Tongue (tissue), 2 donors: ENCODE data around the gene PEAK3. TPM values are rescaled to one million over a fixed set of nuclear protein-coding genes. Genes with fewer than 3 reads are reported as not detected.

Experiments
- DNase-seq: peaks from one replicate; pipeline ENCODE4 v3.0.0-alpha.2; 2015
- total RNA-seq: library from RNA; depleted of rRNA; stranded (reverse); fragments of >200 nt; gene quantifications from one replicate; pipeline ENCODE4 v1.2.3, GENCODE V29; 2014

Gene PEAK3
- total RNA-seq, 1 donor from 2014 or later, result not detected

DNA sequence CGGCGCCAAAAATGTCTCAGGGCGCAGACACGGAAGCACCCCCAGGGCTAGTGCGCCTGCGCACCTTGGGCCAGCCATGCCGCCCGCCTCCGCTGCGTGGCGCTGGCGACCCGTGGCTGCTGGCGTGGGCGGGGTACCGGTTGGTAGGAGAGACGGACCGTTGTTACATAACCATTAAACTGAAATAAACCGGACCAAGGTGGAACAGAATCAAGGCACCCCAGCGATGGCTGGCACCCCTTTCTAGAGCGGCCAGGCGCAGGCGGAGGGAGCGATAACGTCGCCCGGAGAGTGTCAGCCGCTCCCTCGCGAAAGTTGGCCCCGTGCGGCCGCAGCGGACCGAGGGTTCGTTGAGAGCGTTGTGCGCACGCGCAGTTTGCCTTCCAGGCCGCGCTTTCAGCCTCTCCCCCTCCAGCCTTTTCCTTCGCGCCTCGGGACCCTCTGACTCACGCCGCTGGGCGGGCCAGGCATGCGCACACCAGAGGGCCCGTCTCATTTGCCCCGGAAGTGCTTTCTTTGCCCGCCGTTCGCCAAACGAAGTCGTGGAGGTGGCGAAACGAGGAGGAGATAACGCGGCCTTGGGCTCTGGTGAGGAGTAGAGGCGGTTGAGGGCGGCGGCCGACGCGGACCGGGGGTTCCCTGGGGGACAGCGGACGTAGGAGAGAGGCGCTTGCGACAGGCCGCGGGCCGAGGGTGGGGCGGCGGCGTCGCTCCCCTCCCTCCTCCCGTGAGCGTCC is 45.5 kb downstream of the PEAK3 start, which contains the start of the genes PLEKHJ1 and SF3A2:
Gene PLEKHJ1, minus strand, starts transcription at position 16 of the 737 bp plus-strand sequence. CDS start 81 bp downstream, outside the sequence.
Gene SF3A2, plus strand, starts transcription at position 511 of the 737 bp plus-strand sequence. CDS start 6,595 bp downstream, outside the sequence.
- peak; percentile 100 for DNase-seq

- DNase-seq, result no peak
Observed at GRCh38 chr19:2236064-2236313, 46.0 kb downstream of the PEAK3 start.

- DNase-seq, result no peak
Observed at GRCh38 chr19:2235381-2236063, 46.5 kb downstream of the PEAK3 start.

- no peak for DNase-seq
Observed at GRCh38 chr19:2234996-2235380, 47.0 kb downstream of the PEAK3 start.

DNA sequence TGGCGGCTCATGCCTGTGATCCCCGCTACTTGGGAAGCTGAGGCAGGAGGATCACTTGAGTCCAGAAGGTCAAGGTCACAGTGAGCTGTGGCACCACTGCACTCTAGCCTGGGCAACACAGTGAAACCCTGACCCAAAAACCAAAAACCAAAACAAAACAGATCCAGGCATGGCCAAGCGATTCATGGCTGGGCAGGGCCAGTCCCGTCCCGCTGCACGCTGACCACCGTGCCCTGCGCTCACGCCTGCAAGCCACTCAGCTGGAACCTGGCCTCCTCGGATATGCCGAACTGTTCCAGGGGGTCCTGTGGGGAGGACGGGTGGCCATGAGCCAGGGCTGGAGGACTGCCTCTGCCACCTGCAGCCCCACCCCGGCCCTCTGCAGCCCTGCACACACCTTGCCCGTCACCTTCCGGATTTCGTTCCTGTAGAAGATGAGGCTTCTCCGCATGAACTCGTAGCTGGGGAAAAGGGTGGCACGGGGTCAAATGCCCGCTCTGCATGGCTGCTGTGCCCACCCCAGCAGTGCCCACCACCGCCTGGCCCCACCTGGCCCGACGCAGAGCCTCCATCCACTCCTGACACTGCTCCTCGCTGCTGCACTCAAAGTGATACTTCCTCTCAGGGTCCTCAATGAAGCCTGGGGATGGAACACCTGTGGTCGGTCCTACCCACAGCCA is 48.2 kb downstream of the PEAK3 start:
- DNase-seq, result no peak

DNA sequence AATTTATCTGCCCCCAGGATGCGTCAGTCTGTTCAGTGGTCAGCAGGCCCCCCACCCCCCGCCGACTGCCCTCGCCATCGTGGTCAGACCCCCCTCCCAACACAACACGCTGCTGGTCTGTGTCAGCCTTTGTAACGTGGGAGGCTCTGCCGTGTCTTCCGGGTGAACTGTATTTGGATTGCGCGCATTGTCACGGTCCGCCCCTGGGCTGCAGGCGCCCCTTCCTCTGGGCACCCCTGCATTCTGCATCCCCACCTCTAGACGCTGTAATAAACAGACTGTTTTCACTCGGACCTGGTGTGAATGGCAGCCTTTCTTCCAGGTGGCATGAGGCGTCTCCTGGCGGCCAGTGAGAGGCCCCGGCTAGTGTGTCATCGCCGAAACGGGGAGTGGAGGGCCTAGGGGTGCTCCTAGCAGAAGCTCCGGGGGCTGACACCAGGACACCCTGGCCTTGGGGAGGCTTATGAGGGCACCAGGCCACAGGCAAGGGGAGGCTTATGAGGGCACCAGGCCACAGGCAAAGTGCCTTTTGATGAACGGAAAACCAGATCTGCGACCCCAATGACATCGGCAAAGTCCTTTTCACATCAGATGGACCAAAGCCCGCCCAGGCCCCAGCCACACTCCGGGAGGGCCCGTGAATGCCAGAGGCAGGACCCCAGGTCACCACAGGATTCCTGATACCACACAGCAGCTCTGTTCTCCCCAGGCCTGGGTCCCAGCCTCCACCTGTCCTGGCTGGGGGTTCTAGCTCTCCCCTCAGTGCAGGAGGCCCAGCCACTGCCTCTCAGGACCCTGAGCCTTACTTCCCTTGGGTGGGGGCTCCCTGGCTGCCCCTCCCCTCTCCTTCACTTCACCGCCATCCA is 49.5 kb downstream of the PEAK3 start:
- no peak for DNase-seq

DNA sequence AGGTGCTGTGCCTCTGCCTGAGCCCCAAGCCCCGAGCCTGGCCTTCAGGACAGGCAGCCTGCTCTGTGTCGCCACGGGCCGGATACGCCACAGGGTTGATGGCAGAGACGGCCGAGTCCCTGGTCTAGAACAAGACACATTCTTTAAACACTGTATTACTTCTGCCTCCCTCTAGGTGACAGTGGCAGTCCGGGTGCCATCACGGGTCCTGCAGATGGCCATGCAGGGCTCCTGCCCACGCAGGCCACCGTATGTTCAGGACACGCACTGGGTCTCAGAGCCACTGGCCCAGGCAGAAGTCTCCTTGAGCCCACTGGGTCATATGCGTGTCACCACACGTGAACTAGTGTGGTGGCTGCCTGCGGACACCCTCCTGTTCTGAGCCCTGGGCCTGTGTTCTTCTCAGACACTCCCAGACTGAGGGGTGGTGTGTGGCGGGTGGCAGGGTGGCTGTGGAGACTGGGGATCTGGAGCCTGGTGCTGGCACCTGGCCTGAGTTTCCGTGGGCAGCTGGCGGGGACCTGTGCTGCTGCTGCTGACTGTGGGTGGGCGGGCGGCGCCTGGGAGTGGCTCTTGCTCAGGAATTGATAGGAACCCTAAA is 50.3 kb downstream of the PEAK3 start:
- DNase-seq, result no peak

- DNase-seq, result no peak
Observed at GRCh38 chr19:2230807-2231533, 51.0 kb downstream of the PEAK3 start.

- no peak for DNase-seq
Observed at GRCh38 chr19:2230033-2230531, 51.9 kb downstream of the PEAK3 start.

DNA sequence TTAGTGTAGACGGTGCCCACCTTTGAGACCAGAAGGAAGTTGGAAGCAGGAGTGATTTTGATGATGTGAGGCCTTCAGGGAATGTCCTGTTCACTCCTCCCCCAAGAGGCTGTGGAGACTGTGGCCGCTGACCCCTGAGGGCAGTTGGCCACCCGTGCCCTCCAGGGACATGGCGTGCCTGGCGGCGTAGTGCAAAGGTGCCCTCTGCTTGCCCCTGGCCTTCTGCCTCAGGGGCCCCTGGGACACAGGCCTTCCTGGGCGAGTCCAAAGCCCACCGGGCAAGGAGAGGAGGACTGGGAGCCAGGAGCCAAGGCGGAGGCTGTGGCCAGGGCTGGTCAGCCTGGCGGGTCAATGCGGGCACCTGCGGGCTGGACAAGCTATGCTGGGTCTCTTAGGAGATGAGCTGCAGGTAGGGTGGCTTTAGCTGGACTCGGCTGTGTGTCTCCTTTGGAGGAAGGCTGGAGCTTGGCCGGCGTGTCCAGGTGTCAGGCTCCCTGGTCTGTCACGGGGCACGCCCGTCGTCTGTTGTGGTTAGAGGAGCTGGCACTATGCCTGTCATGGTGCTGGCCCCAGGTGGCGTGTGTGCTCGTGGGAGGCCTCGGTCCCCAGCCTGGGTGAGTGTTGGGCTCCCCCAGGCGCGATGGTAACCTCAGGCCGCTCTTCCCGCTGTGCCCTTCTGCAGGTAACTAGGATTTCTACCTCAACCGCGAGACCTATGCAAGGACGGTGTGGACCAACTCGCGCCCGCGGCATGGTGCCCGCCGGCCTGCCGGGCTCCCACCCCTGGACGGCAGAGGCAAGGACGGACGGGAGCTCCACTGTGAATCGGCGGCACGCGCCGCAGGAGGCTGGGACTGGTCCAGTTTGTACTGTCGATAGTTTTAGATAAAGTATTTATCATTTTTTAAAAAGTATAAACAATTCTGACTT is 52.6 kb downstream of the PEAK3 start:
- no peak for DNase-seq

DNA sequence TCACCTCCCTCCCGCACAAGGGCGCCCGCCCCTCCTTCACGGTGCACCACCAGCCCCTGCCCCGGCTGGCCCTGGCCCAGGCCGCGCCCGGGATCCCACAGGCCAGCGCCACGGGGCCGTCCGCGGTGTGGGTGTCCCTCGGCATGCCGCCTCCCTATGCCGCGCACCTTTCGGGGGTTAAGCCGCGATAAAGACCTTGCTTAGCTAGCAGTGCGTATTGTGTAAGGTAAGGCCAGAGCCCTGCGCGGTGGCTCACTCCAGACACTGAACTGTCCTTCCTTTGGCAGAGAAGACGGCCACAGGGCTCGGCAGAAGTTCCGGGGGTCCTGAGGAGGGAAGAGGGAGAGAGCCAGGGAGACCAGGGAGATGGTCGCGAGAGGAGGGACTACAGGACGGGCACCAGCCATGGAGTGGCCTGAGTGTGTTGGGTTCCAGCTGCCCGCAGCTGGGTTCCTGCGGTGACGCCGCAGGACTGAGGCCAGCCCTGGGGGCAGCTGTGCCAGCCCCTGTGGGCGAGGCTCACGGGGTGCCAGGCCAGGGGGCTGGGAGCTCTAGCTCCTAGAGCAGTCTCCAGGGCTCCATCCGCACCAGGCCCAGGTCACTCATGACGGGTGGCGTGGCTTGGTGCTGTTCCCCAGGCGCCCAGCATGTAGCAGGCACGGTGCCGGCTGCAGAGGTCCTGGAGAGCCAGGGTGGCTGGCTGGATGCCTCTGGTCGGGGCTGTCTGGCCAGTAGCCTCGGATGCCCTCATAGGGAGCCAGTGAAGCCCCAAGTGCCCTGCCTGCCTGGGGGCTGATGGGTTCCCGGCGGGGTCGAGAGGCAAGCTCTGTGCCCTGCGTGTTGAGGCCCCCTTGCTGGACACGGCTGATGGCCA is 53.6 kb downstream of the PEAK3 start:
- no peak for DNase-seq

DNA sequence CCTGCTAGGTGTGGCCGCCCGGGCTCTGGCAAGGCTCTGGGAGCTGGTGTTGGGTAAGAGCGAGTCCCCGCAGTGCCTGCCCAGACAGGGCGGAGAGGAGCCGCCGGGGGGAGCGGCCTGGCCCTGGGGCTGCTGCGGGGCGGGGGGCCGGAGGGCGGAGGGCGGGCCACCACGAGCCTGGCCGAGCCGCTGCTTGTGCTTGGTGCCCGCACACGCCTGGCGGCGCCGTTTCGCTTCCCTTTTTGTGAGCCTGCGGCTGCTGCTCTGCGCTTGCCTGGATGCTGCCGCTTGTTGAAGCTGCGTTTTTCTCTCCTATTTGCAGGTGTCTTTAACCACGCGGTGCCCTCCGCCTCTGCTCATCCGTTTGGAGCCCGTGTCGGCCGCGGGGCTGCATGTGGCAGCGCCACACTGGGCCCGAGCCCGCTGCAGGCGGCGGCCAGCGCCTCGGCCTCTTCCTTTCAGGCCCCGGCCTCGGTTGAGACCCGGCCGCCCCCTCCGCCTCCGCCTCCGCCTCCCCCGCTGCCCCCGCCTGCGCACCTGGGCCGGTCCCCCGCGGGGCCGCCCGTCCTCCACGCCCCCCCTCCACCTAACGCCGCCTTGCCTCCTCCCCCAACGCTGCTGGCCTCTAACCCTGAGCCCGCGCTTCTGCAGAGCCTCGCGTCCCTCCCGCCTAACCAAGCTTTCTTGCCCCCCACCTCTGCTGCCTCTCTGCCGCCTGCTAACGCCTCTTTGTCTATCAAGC is 54.4 kb downstream of the PEAK3 start:
- no peak for DNase-seq

GRCh38 chr19:2226840-2227360 is 55.1 kb downstream of the PEAK3 start:
- no peak for DNase-seq

GRCh38 chr19:2226051-2226839 is 55.7 kb downstream of the PEAK3 start:
- no peak for DNase-seq

- no peak for DNase-seq
Observed at GRCh38 chr19:2225415-2226050, 56.4 kb downstream of the PEAK3 start.

GRCh38 chr19:2224754-2225349 is 57.1 kb downstream of the PEAK3 start:
- no peak for DNase-seq
